Adrenal gland (tissue), 5 donors: ENCODE data around the gene IRS2.

ENCODE experiments used
- POLR2A ChIP-seq, 2 donors: fragments of 450-650 bp; IDR thresholded peaks; one replicate each; pipeline ENCODE4 v1.6.1; 2017; ENCODE audit warnings: antibody characterized with exemption in 2 of 2, mild to moderate bottlenecking in 2 of 2, moderate library complexity in 1 of 2
- TF ChIP-seq, protein P1 (sequence below), 6 experiments: fragments of 450-650 bp in 4 of 6; fragments of 200-600 bp in 2 of 6; sonication (generic) in 1 of 6; IDR thresholded peaks; 1 replicate in 5 of 6; 2 replicates in 1 of 6; pipeline versions ENCODE4 v1.5.1 to v1.8.0; 2016 to 2021; ENCODE audit warnings: antibody characterized with exemption in 6 of 6, mild to moderate bottlenecking in 2 of 6, moderate library complexity in 1 of 6
- donor health status: DM: no; HTN: no; CAD: no.

DNA sequence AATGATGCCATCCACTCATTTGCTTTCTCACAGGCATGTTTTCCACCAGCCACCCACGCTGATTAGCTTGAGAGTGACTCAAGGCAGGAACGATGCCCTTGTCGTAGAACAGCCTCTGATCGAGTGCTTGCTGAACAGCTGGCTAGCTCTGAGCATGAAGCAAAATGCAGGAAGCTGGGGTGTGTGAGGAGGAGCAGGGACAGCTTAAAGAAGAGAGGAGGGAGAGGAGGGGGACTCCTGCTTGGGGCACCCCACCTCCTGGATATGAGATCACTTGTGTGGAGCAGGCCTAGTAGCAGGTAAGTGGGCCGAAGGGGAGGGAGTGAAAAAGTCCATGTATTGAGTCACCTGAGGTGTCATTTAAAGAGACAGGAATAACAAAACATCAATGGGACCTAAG lies 48.8 kb downstream of the IRS2 start:
- TF ChIP-seq, protein P1, sequence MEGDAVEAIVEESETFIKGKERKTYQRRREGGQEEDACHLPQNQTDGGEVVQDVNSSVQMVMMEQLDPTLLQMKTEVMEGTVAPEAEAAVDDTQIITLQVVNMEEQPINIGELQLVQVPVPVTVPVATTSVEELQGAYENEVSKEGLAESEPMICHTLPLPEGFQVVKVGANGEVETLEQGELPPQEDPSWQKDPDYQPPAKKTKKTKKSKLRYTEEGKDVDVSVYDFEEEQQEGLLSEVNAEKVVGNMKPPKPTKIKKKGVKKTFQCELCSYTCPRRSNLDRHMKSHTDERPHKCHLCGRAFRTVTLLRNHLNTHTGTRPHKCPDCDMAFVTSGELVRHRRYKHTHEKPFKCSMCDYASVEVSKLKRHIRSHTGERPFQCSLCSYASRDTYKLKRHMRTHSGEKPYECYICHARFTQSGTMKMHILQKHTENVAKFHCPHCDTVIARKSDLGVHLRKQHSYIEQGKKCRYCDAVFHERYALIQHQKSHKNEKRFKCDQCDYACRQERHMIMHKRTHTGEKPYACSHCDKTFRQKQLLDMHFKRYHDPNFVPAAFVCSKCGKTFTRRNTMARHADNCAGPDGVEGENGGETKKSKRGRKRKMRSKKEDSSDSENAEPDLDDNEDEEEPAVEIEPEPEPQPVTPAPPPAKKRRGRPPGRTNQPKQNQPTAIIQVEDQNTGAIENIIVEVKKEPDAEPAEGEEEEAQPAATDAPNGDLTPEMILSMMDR (IDR thresholded peaks at IDR 0.05), result no peak
- no peak for TF ChIP-seq POLR2A (IDR thresholded peaks at IDR 0.05)
